ENCODE results near the gene RPRD1B.

RPRD1B gene

GRCh38 chr20:38033330-38034107, at the start of gene RPRD1B, which contains the start of gene TTI1:
Gene RPRD1B (plus strand): TSS chr20:38033746. CDS start chr20:38033948, 202 bp downstream.
Gene TTI1 (minus strand): TSS chr20:38033456. CDS start chr20:38013816, 19,640 bp downstream.
- DNase-seq: peak; percentile 92

- no peak for DNase-seq
Observed at GRCh38 chr20:37984018-37984785, 49.3 kb upstream of the RPRD1B start.

- no peak for DNase-seq
Observed at GRCh38 chr20:37986044-37986858, 47.3 kb upstream of the RPRD1B start.

- no peak for DNase-seq
Observed at GRCh38 chr20:37986873-37987601, 46.5 kb upstream of the RPRD1B start.

- DNase-seq: no peak
Observed at GRCh38 chr20:37987602-37988290, 45.8 kb upstream of the RPRD1B start.

- no peak for DNase-seq
Observed at GRCh38 chr20:37988306-37988954, 45.1 kb upstream of the RPRD1B start.

GRCh38 chr20:37989601-37990295, 43.8 kb upstream of the RPRD1B start:
- DNase-seq: peak; percentile 30

- peak; percentile 84 for DNase-seq
Observed at GRCh38 chr20:37990571-37991151, 42.9 kb upstream of the RPRD1B start.

- no peak for DNase-seq
Observed at GRCh38 chr20:37991157-37991866, 42.2 kb upstream of the RPRD1B start.

- DNase-seq: no peak
Observed at GRCh38 chr20:37991908-37992307, 41.6 kb upstream of the RPRD1B start.

- DNase-seq: peak; percentile 12
Observed at GRCh38 chr20:37992802-37993409, 40.6 kb upstream of the RPRD1B start.

GRCh38 chr20:37994512-37994911, 39.0 kb upstream of the RPRD1B start:
- no peak for DNase-seq

- no peak for DNase-seq
Observed at GRCh38 chr20:37995856-37996605, 37.5 kb upstream of the RPRD1B start.

GRCh38 chr20:37997516-37997915, 36.0 kb upstream of the RPRD1B start:
- no peak for DNase-seq

- DNase-seq: peak; percentile 64
Observed at GRCh38 chr20:37999526-38000263, 33.9 kb upstream of the RPRD1B start.

- no peak for DNase-seq
Observed at GRCh38 chr20:38000293-38000692, 33.3 kb upstream of the RPRD1B start.

GRCh38 chr20:38001173-38001875, 32.2 kb upstream of the RPRD1B start:
- no peak for DNase-seq

Measured in suppressor macrophage treated with lipopolysaccharide for 4 hours (primary cell).